ENCODE measurements around the gene PLD3. TPM values are rescaled to one million over a fixed set of nuclear protein-coding genes. Genes with fewer than 3 reads are reported as not detected.

The PLD3 gene
- total and polyA plus RNA-seq, 4 donors, result 205 to 407 (median 238) TPM

- Histone ChIP-seq H3K4me1 (ENCODE audit: control insufficient read depth in 5 of 5, insufficient read depth in 5 of 5, low read length in 5 of 5) (no peaks in the 10 kb centered on the region), H3K4me3 (no peak overlapping the region), H3K36me3 (ENCODE audit: control insufficient read depth in 4 of 4, insufficient read depth in 4 of 4, low read length in 4 of 4) (peaks cover 0 to 19% (median 1%) of the 10 kb centered on the region in 4 donors), H3K9me3 (ENCODE audit: control insufficient read depth in 4 of 4, insufficient read depth in 3 of 4, low read length in 3 of 4) (no peaks in the 10 kb centered on the region), H3K27ac (ENCODE audit: low read depth in 1 of 2, low read length in 1 of 2) (no peak overlapping the region), H3K9ac (ENCODE audit: insufficient read depth in 1 of 2, low read length in 2 of 2) (no peak overlapping the region), H3K27me3 (ENCODE audit: control insufficient read depth in 3 of 3, insufficient read depth in 3 of 3, low read length in 2 of 3) (no peaks in the 10 kb centered on the region)
- WGBS, 2 donors, result 86 to 91% methylated on average over 28 of the region's 28 CpGs
- DNase-seq, result no peak
- TF ChIP-seq CTCF (IDR thresholded peaks at IDR 0.05; ENCODE audit: control extremely low read depth, extremely low read depth), result no peak
- no peak for ATAC-seq (ENCODE audit: insufficient read depth, low FRiP score)
These were observed 35.3 kb downstream of the PLD3 start for GRCh38 chr19:40383668-40384248.

- WGBS, 2 donors, result 95% methylated on average over 10 of the region's 10 CpGs
- H3K4me3 ChIP-seq, result no peak overlapping the region
- no peak overlapping the region for H3K27ac ChIP-seq (ENCODE audit: low read depth in 1 of 2, low read length in 1 of 2)
- DNase-seq (no peak), ATAC-seq (ENCODE audit: insufficient read depth, low FRiP score) (no peak)
- peaks cover 0 to 2% (median 0%) of the 10 kb centered on the region in 5 donors for H3K4me1 ChIP-seq (ENCODE audit: control insufficient read depth in 5 of 5, insufficient read depth in 5 of 5, low read length in 5 of 5)
- H3K36me3 ChIP-seq (ENCODE audit: control insufficient read depth in 4 of 4, insufficient read depth in 4 of 4, low read length in 4 of 4), result no peaks in the 10 kb centered on the region
- no peaks in the 10 kb centered on the region for H3K9me3 ChIP-seq (ENCODE audit: control insufficient read depth in 4 of 4, insufficient read depth in 3 of 4, low read length in 3 of 4)
- H3K9ac ChIP-seq (ENCODE audit: insufficient read depth in 1 of 2, low read length in 2 of 2), result no peak overlapping the region
- H3K27me3 ChIP-seq (ENCODE audit: control insufficient read depth in 3 of 3, insufficient read depth in 3 of 3, low read length in 2 of 3), result no peaks in the 10 kb centered on the region
- no peak for TF ChIP-seq CTCF (IDR thresholded peaks at IDR 0.05; ENCODE audit: control extremely low read depth, extremely low read depth)
These were observed 38.7 kb downstream of the PLD3 start for GRCh38 chr19:40387155-40387554.

- Histone ChIP-seq H3K4me1 (ENCODE audit: control insufficient read depth in 5 of 5, insufficient read depth in 5 of 5, low read length in 5 of 5) (peaks cover 0 to 8% (median 0%) of the 10 kb centered on the region in 5 donors), H3K27me3 (ENCODE audit: control insufficient read depth in 3 of 3, insufficient read depth in 3 of 3, low read length in 2 of 3) (no peaks in the 10 kb centered on the region), H3K27ac (ENCODE audit: low read depth in 1 of 2, low read length in 1 of 2) (no peak overlapping the region), H3K9ac (ENCODE audit: insufficient read depth in 1 of 2, low read length in 2 of 2) (no peak overlapping the region), H3K36me3 (ENCODE audit: control insufficient read depth in 4 of 4, insufficient read depth in 4 of 4, low read length in 4 of 4) (no peaks in the 10 kb centered on the region), H3K9me3 (ENCODE audit: control insufficient read depth in 4 of 4, insufficient read depth in 3 of 4, low read length in 3 of 4) (no peaks in the 10 kb centered on the region), H3K4me3 (no peak overlapping the region)
- WGBS, 2 donors, result 90 to 97% methylated on average over 3 of the region's 3 CpGs
- no peak for DNase-seq
- ATAC-seq (ENCODE audit: insufficient read depth, low FRiP score), result no peak
- no peak for TF ChIP-seq CTCF (IDR thresholded peaks at IDR 0.05; ENCODE audit: control extremely low read depth, extremely low read depth)
These were observed 40.0 kb downstream of the PLD3 start for GRCh38 chr19:40388481-40388880.
